H9 (cell line): ENCODE measurements around the gene ACTL6B. TPM values are rescaled to one million over a fixed set of nuclear protein-coding genes. Genes with fewer than 3 reads are reported as not detected.

ENCODE experiments used
- DNase-seq: peaks from one replicate; pipeline ENCODE4 v3.0.0-alpha.2; 2017
- H2AFZ ChIP-seq: one replicate; pipeline ENCODE4 v1.6.1; 2013; ENCODE audit warnings: mild to moderate bottlenecking, low read length, control low read depth, moderate library complexity
- H2AK5ac ChIP-seq: 2 replicates; pipeline ENCODE4 v1.6.1; 2013; ENCODE audit warnings: low read length, control low read depth, mixed read lengths; ENCODE audit not compliant: insufficient read length
- H2BK120ac ChIP-seq: one replicate; pipeline ENCODE4 v1.6.1; 2013; ENCODE audit warnings: low read depth, mild to moderate bottlenecking, low read length, control low read depth, inconsistent platforms; ENCODE audit not compliant: poor library complexity, severe bottlenecking
- H2BK12ac ChIP-seq: 2 replicates; pipeline ENCODE4 v1.6.1; 2013; ENCODE audit warnings: low read length, control low read depth, mixed read lengths, low read depth; ENCODE audit not compliant: insufficient read length
- H2BK15ac ChIP-seq: 2 replicates; pipeline ENCODE4 v1.6.1; 2013; ENCODE audit warnings: low read depth, low read length, control low read depth
- H2BK20ac ChIP-seq: one replicate; pipeline ENCODE4 v1.6.1; 2013; ENCODE audit warnings: low read depth, mild to moderate bottlenecking, low read length, control low read depth, inconsistent platforms; ENCODE audit not compliant: poor library complexity, severe bottlenecking
- H2BK5ac ChIP-seq: 2 replicates; pipeline ENCODE4 v1.6.1; 2013; ENCODE audit warnings: low read length, control low read depth, mixed read lengths; ENCODE audit not compliant: insufficient read length
- H3K14ac ChIP-seq: 2 replicates; pipeline ENCODE4 v1.6.1; 2013; ENCODE audit warnings: low read length, control low read depth; ENCODE audit not compliant: insufficient read depth
- H3K18ac ChIP-seq: 2 replicates; pipeline ENCODE4 v1.6.1; 2013; ENCODE audit warnings: low read depth, mild to moderate bottlenecking, mixed read lengths, low read length, control low read depth; ENCODE audit not compliant: insufficient read length
- H3K23ac ChIP-seq: 2 replicates; pipeline ENCODE4 v1.6.1; 2013; ENCODE audit warnings: low read length, control low read depth, mixed read lengths, low read depth; ENCODE audit not compliant: insufficient read length
- H3K23me2 ChIP-seq: 2 replicates; pipeline ENCODE4 v1.6.1; 2013; ENCODE audit warnings: low read depth, mild to moderate bottlenecking, mixed read lengths, low read length, control low read depth; ENCODE audit not compliant: insufficient read length, poor library complexity, severe bottlenecking
- H3K27ac ChIP-seq: 2 replicates; pipeline ENCODE4 v1.5.1; 2013; ENCODE audit warnings: low read length, control low read depth, mixed read lengths, low read depth; ENCODE audit not compliant: insufficient read length
- H3K27me3 ChIP-seq: 2 replicates; pipeline ENCODE4 v1.6.1; 2013; ENCODE audit warnings: low read length, control low read depth, inconsistent platforms; ENCODE audit not compliant: insufficient read depth
- H3K4ac ChIP-seq: 2 replicates; pipeline ENCODE4 v1.6.1; 2013; ENCODE audit warnings: low read depth, mild to moderate bottlenecking, control low read depth, inconsistent platforms, low read length, moderate library complexity
- H3K4me1 ChIP-seq: 2 replicates; pipeline ENCODE4 v1.6.1; 2013; ENCODE audit warnings: low read length, control low read depth, inconsistent platforms; ENCODE audit not compliant: insufficient read depth
- H3K4me2 ChIP-seq: 2 replicates; pipeline ENCODE4 v1.6.1; 2013; ENCODE audit warnings: low read length, control low read depth, mixed read lengths; ENCODE audit not compliant: insufficient read length, insufficient read depth
- H3K56ac ChIP-seq: 2 replicates; pipeline ENCODE4 v1.6.1; 2013; ENCODE audit warnings: low read depth, mild to moderate bottlenecking, mixed read lengths, low read length, control low read depth; ENCODE audit not compliant: insufficient read length
- H3K79me1 ChIP-seq: 2 replicates; pipeline ENCODE4 v1.6.1; 2013; ENCODE audit warnings: low read depth, mild to moderate bottlenecking, moderate library complexity, low read length, control low read depth, inconsistent platforms; ENCODE audit not compliant: insufficient read depth, poor library complexity, severe bottlenecking
- H3K79me2 ChIP-seq: 2 replicates; pipeline ENCODE4 v1.6.1; 2013; ENCODE audit warnings: low read length, control low read depth, inconsistent platforms; ENCODE audit not compliant: insufficient read depth
- H3K9ac ChIP-seq: 2 replicates; pipeline ENCODE4 v1.6.1; 2013; ENCODE audit warnings: low read length, control low read depth, mixed read lengths; ENCODE audit not compliant: insufficient read length; ENCODE audit errors: extremely low read depth
- H3K9me3 ChIP-seq: one replicate; pipeline ENCODE4 v1.6.1; 2013; ENCODE audit warnings: low read depth, low read length, inconsistent platforms; ENCODE audit not compliant: control insufficient read depth
- H3T11ph ChIP-seq: one replicate; pipeline ENCODE4 v1.6.1; 2013; ENCODE audit warnings: mild to moderate bottlenecking, low read length, control low read depth, inconsistent platforms
- H4K20me1 ChIP-seq: one replicate; pipeline ENCODE4 v1.6.1; 2013; ENCODE audit not compliant: control insufficient read depth, insufficient read length, insufficient read depth
- H4K5ac ChIP-seq: 2 replicates; pipeline ENCODE4 v1.6.1; 2013; ENCODE audit warnings: low read depth, mild to moderate bottlenecking, mixed read lengths, low read length, control low read depth; ENCODE audit not compliant: insufficient read length
- H4K8ac ChIP-seq: replicated peaks from 2 replicates; pipeline ENCODE4 v1.6.1; 2013; ENCODE audit warnings: low read length, control low read depth, mixed read lengths, low read depth; ENCODE audit not compliant: insufficient read length
- H4K91ac ChIP-seq: 2 replicates; pipeline ENCODE4 v1.6.1; 2013; ENCODE audit warnings: low read depth, mild to moderate bottlenecking, moderate library complexity, mixed read lengths, low read length, control low read depth; ENCODE audit not compliant: insufficient read length
- H3K27ac Mint-ChIP-seq, 3 experiments: 2 replicates in 2 of 3; 3 replicates in 1 of 3; pipeline ENCODE4 v1.8.0; 2020 to 2021; ENCODE audit warnings: mixed read lengths in 3 of 3, mild to moderate bottlenecking in 1 of 3, moderate library complexity in 1 of 3
- H3K27me3 Mint-ChIP-seq: 2 replicates; pipeline ENCODE4 v1.8.0; 2021; ENCODE audit warnings: low read depth, mild to moderate bottlenecking, moderate library complexity, mixed read lengths
- H3K36me3 Mint-ChIP-seq, 3 experiments: 2 replicates in 2 of 3; 3 replicates in 1 of 3; pipeline ENCODE4 v1.8.0; 2020 to 2021; ENCODE audit warnings: low read depth in 3 of 3, mixed read lengths in 3 of 3; ENCODE audit not compliant: insufficient read depth in 1 of 3
- H3K4me1 Mint-ChIP-seq, 2 experiments: 2 replicates each; pipeline ENCODE4 v1.8.0; 2020; ENCODE audit warnings: mixed read lengths in 2 of 2
- H3K4me3 Mint-ChIP-seq, 2 experiments: 2 replicates in 1 of 2; 3 replicates in 1 of 2; pipeline ENCODE4 v1.8.0; 2020 to 2021; ENCODE audit warnings: mild to moderate bottlenecking in 2 of 2, mixed read lengths in 2 of 2, moderate library complexity in 1 of 2
- H3K9me3 Mint-ChIP-seq, 2 experiments: 2 replicates in 1 of 2; 3 replicates in 1 of 2; pipeline ENCODE4 v1.8.0; 2020; ENCODE audit warnings: mild to moderate bottlenecking in 2 of 2, mixed read lengths in 2 of 2, moderate library complexity in 1 of 2
- WGBS: extraction: QIAGEN DNeasy Blood & Tissue Kit; methylation state at CpG from one replicate; pipeline ENCODE4 v1.1.7; 2013; ENCODE audit warnings: missing lambda C conversion rate, low lambda C conversion rate, mixed read lengths; ENCODE audit not compliant: insufficient read length; ENCODE audit errors: extremely low coverage; 5-methylcytosine and 5-hydroxymethylcytosine counted together
- total RNA-seq: library from RNA; stranded (reverse); gene quantifications from 2 replicates; pipeline ENCODE4 v1.2.1, GENCODE V29; 2021
- TF ChIP-seq, protein P1 (sequence below): fragments of 200-600 bp; sonication (generic); conservative IDR thresholded peaks from 3 replicates; pipeline ENCODE4 v1.8.0; 2021; ENCODE audit warnings: antibody characterized with exemption, mild to moderate bottlenecking

Gene ACTL6B
- total RNA-seq, 1 experiment from 2014 or later, result 0.50 TPM

DNA sequence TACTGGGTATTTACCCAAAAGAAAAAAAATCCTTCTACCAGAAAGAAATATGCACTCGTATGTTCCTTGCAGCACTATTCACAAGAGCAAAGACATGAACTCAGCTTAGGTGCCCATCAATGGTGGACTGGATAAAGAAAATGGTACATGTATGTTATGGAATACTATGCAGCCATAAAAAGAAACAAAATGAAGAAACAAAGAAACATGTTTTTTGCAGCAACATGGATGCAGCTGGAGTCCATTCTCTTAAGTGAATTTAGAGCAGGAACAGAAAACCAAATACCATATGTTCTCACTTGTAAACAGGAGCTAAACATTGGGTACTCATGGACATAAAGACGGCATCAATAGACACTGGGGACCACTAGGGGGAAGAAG is 11.8 kb upstream of the ACTL6B start:
- H4K5ac ChIP-seq, result no peak overlapping the region
- H3K79me1 ChIP-seq, result no peaks in the 10 kb centered on the region
- TF ChIP-seq, protein P1, sequence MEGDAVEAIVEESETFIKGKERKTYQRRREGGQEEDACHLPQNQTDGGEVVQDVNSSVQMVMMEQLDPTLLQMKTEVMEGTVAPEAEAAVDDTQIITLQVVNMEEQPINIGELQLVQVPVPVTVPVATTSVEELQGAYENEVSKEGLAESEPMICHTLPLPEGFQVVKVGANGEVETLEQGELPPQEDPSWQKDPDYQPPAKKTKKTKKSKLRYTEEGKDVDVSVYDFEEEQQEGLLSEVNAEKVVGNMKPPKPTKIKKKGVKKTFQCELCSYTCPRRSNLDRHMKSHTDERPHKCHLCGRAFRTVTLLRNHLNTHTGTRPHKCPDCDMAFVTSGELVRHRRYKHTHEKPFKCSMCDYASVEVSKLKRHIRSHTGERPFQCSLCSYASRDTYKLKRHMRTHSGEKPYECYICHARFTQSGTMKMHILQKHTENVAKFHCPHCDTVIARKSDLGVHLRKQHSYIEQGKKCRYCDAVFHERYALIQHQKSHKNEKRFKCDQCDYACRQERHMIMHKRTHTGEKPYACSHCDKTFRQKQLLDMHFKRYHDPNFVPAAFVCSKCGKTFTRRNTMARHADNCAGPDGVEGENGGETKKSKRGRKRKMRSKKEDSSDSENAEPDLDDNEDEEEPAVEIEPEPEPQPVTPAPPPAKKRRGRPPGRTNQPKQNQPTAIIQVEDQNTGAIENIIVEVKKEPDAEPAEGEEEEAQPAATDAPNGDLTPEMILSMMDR, result no peak
- WGBS, result no CpG with 5 or more reads among the region's 2 CpGs
- H2BK20ac ChIP-seq, result no peak overlapping the region
- no peak overlapping the region for H3T11ph ChIP-seq
- H3K23ac ChIP-seq, result no peak overlapping the region
- no peak overlapping the region for H3K18ac ChIP-seq
- no peaks in the 10 kb centered on the region for H3K27me3 ChIP-seq
- H3K27ac ChIP-seq, result no peak overlapping the region
- no peak overlapping the region for H3K27ac Mint-ChIP-seq
- H2AFZ ChIP-seq, result no peak overlapping the region
- H3K36me3 Mint-ChIP-seq, result no peaks in the 10 kb centered on the region; a peak in 1 of 7 replicates
- peaks cover 47% of the 10 kb centered on the region for H3K27me3 Mint-ChIP-seq
- H4K8ac ChIP-seq, result no peak overlapping the region
- H3K14ac ChIP-seq, result no peak overlapping the region
- no peak for DNase-seq
- no peaks in the 10 kb centered on the region for H3K23me2 ChIP-seq
- no peak overlapping the region for H3K4me3 Mint-ChIP-seq
- H3K4me1 ChIP-seq, result no peaks in the 10 kb centered on the region
- no peak overlapping the region for H2BK5ac ChIP-seq
- no peaks in the 10 kb centered on the region for H3K9me3 ChIP-seq
- peaks cover 7% of the 10 kb centered on the region in 2 experiments for H3K4me1 Mint-ChIP-seq
- no peak overlapping the region for H3K9ac ChIP-seq
- no peak overlapping the region for H3K4me2 ChIP-seq
- no peaks in the 10 kb centered on the region for H4K20me1 ChIP-seq
- no peak overlapping the region for H3K4ac ChIP-seq
- no peaks in the 10 kb centered on the region for H3K79me2 ChIP-seq
- no peak overlapping the region for H2BK12ac ChIP-seq
- no peak overlapping the region for H2AK5ac ChIP-seq
- H2BK15ac ChIP-seq, result no peak overlapping the region
- H3K56ac ChIP-seq, result no peak overlapping the region
- H3K9me3 Mint-ChIP-seq, result no peaks in the 10 kb centered on the region; a peak in 2 of 5 replicates
- no peak overlapping the region for H2BK120ac ChIP-seq
- no peak overlapping the region for H4K91ac ChIP-seq
